Measurements from ENCODE around the gene ADCY9.
A peak's percentile ranks its signal among the peaks of the same experiment; 100 is the strongest.

Gene ADCY9

GRCh38 chr16:4109250-4109736 lies 6.9 kb downstream of the ADCY9 start:
- H2BK5ac ChIP-seq (ENCODE audit: low read depth, low read length, poor library complexity, severe bottlenecking): no peak overlapping the region
- no peak overlapping the region for H3K18ac ChIP-seq (ENCODE audit: low read depth in 1 of 2, low read length in 2 of 2)
- H2BK12ac ChIP-seq (ENCODE audit: low read length in 2 of 2): no peak overlapping the region
- H3K27ac ChIP-seq (ENCODE audit: low read length, poor library complexity, severe bottlenecking): no peak overlapping the region
- no peak overlapping the region for H3K4me3 ChIP-seq (ENCODE audit: insufficient read depth in 1 of 2, low read depth in 1 of 2, low read length in 2 of 2)
- no peak overlapping the region for H3K23ac ChIP-seq (ENCODE audit: low read length in 2 of 2)
- no peak overlapping the region for H3K4me2 ChIP-seq (ENCODE audit: low read length, poor library complexity, severe bottlenecking)
- H2BK120ac ChIP-seq (ENCODE audit: low read depth, low read length): no peak overlapping the region
- H3K14ac ChIP-seq (ENCODE audit: low read length in 2 of 2): no peak overlapping the region
- H2AFZ ChIP-seq (ENCODE audit: low read depth, low read length): no peak overlapping the region
- H2BK15ac ChIP-seq (ENCODE audit: low read depth, poor library complexity, severe bottlenecking): no peak overlapping the region
- no peaks in the 10 kb centered on the region for H3K27me3 ChIP-seq (ENCODE audit: control insufficient read depth in 1 of 2, insufficient read depth in 1 of 2, low read length in 2 of 2)
- H3K36me3 ChIP-seq (ENCODE audit: control insufficient read depth in 1 of 2, insufficient read depth in 2 of 2, low read depth in 1 of 2, low read length in 2 of 2): peaks cover 6 to 17% of the 10 kb centered on the region in 2 experiments
- H4K91ac ChIP-seq (ENCODE audit: low read length): peak overlapping the region; percentile 18
- H3K4me1 ChIP-seq (ENCODE audit: control insufficient read depth, insufficient read depth, low read depth, low read length): peaks cover 22% of the 10 kb centered on the region
- H3K79me1 ChIP-seq (replicated peaks; ENCODE audit: low read length, poor library complexity, severe bottlenecking): peaks cover 24% of the 10 kb centered on the region
- no peak overlapping the region for H3K9ac ChIP-seq (ENCODE audit: low read length)
- DNase-seq: no peak
- no peak overlapping the region for H4K8ac ChIP-seq (ENCODE audit: low read length)
- no peak overlapping the region for H3K4ac ChIP-seq (ENCODE audit: low read depth in 1 of 2, low read length in 2 of 2)
- no peak overlapping the region for H2AK5ac ChIP-seq (ENCODE audit: low read length, severe bottlenecking)
- no peaks in the 10 kb centered on the region for H3K9me3 ChIP-seq (ENCODE audit: control insufficient read depth, low read length)
- 61% methylated on average over 7 of the region's 11 CpGs for WGBS

- Histone ChIP-seq H4K91ac (ENCODE audit: low read length) (no peak overlapping the region), H2BK12ac (ENCODE audit: low read length in 2 of 2) (no peak overlapping the region), H3K4me2 (ENCODE audit: low read length, poor library complexity, severe bottlenecking) (no peak overlapping the region), H2BK120ac (ENCODE audit: low read depth, low read length) (no peak overlapping the region), H2BK15ac (ENCODE audit: low read depth, poor library complexity, severe bottlenecking) (no peak overlapping the region), H3K27ac (ENCODE audit: low read length, poor library complexity, severe bottlenecking) (no peak overlapping the region), H2AFZ (ENCODE audit: low read depth, low read length) (no peak overlapping the region), H3K27me3 (ENCODE audit: control insufficient read depth in 1 of 2, insufficient read depth in 1 of 2, low read length in 2 of 2) (no peaks in the 10 kb centered on the region), H3K23ac (ENCODE audit: low read length in 2 of 2) (no peak overlapping the region), H2AK5ac (ENCODE audit: low read length, severe bottlenecking) (no peak overlapping the region), H3K79me1 (replicated peaks; ENCODE audit: low read length, poor library complexity, severe bottlenecking) (peaks cover 26% of the 10 kb centered on the region), H2BK5ac (ENCODE audit: low read depth, low read length, poor library complexity, severe bottlenecking) (no peak overlapping the region), H3K14ac (ENCODE audit: low read length in 2 of 2) (no peak overlapping the region), H3K9me3 (ENCODE audit: control insufficient read depth, low read length) (no peaks in the 10 kb centered on the region), H3K36me3 (ENCODE audit: control insufficient read depth in 1 of 2, insufficient read depth in 2 of 2, low read depth in 1 of 2, low read length in 2 of 2) (peaks cover 0 to 17% of the 10 kb centered on the region in 2 experiments), H3K18ac (ENCODE audit: low read depth in 1 of 2, low read length in 2 of 2) (no peak overlapping the region), H3K4me3 (ENCODE audit: insufficient read depth in 1 of 2, low read depth in 1 of 2, low read length in 2 of 2) (no peak overlapping the region), H4K8ac (ENCODE audit: low read length) (no peak overlapping the region), H3K4ac (ENCODE audit: low read depth in 1 of 2, low read length in 2 of 2) (no peak overlapping the region), H3K9ac (ENCODE audit: low read length) (no peak overlapping the region), H3K4me1 (ENCODE audit: control insufficient read depth, insufficient read depth, low read depth, low read length) (peaks cover 13% of the 10 kb centered on the region)
- WGBS: 96% methylated on average over 1 of the region's 4 CpGs
- DNase-seq: no peak
Measured at GRCh38 chr16:4106516-4106915, 9.7 kb downstream of the ADCY9 start.

DNA sequence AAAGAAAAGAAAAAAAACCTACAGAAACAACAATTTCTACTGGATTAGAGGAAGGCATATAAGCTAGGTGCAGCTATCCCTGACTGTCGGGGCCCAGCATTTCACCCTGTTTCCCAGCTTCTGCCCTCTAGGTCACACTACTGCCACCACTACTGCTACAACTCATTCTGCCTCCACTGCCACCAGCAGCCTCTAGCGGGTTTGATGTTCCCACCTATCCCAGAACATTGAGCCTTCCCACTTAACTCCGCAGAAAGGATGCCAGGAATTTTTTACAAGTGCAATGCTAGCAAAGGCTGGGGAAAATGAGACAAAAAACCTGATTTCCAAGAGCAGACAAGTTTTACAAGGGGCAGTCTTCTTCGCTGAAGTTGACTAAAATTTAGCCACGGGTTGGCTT lies 10.4 kb downstream of the ADCY9 start:
- Histone ChIP-seq H4K8ac (ENCODE audit: low read length) (no peak overlapping the region), H3K18ac (ENCODE audit: low read depth in 1 of 2, low read length in 2 of 2) (no peak overlapping the region), H3K14ac (ENCODE audit: low read length in 2 of 2) (no peak overlapping the region), H3K4me2 (ENCODE audit: low read length, poor library complexity, severe bottlenecking) (no peak overlapping the region), H2BK15ac (ENCODE audit: low read depth, poor library complexity, severe bottlenecking) (peak overlapping the region; percentile 31), H2BK5ac (ENCODE audit: low read depth, low read length, poor library complexity, severe bottlenecking) (no peak overlapping the region), H3K27me3 (ENCODE audit: control insufficient read depth in 1 of 2, insufficient read depth in 1 of 2, low read length in 2 of 2) (no peaks in the 10 kb centered on the region), H2BK12ac (ENCODE audit: low read length in 2 of 2) (no peak overlapping the region), H3K9ac (ENCODE audit: low read length) (no peak overlapping the region), H3K9me3 (ENCODE audit: control insufficient read depth, low read length) (no peaks in the 10 kb centered on the region), H2AFZ (ENCODE audit: low read depth, low read length) (no peak overlapping the region), H3K4ac (ENCODE audit: low read depth in 1 of 2, low read length in 2 of 2) (no peak overlapping the region), H3K23ac (ENCODE audit: low read length in 2 of 2) (peak overlapping the region in 1 of 2 experiments; percentile 16), H3K4me1 (ENCODE audit: control insufficient read depth, insufficient read depth, low read depth, low read length) (peaks cover 12% of the 10 kb centered on the region), H3K27ac (ENCODE audit: low read length, poor library complexity, severe bottlenecking) (no peak overlapping the region), H3K36me3 (ENCODE audit: control insufficient read depth in 1 of 2, insufficient read depth in 2 of 2, low read depth in 1 of 2, low read length in 2 of 2) (peaks cover 0 to 15% of the 10 kb centered on the region in 2 experiments), H4K91ac (ENCODE audit: low read length) (no peak overlapping the region), H3K79me1 (replicated peaks; ENCODE audit: low read length, poor library complexity, severe bottlenecking) (peaks cover 25% of the 10 kb centered on the region), H2AK5ac (ENCODE audit: low read length, severe bottlenecking) (no peak overlapping the region), H3K4me3 (ENCODE audit: insufficient read depth in 1 of 2, low read depth in 1 of 2, low read length in 2 of 2) (no peak overlapping the region), H2BK120ac (ENCODE audit: low read depth, low read length) (no peak overlapping the region)
- no peak for DNase-seq
- 94% methylated on average over 5 of the region's 5 CpGs for WGBS

DNA sequence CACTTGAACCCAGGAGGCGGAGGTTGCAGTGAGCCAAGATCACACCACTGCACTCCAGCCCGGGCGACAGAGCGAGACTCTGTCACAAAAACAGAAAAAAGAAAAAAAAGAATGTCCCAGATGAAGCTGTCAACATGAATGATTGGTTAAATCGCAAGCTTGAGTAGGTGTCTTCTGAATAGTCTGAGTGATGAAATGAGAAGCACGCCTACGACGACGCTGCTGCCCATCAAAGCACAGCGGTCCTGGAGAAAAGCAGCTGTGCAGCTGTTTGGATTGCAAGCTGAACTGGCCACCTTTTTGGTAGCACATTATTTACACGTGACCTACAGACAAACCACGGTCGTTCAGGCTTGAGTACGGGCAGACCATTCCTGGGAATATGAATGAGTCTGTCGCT lies 12.5 kb downstream of the ADCY9 start:
- H3K4me1 ChIP-seq (ENCODE audit: control insufficient read depth, insufficient read depth, low read depth, low read length): no peaks in the 10 kb centered on the region
- H2BK12ac ChIP-seq (ENCODE audit: low read length in 2 of 2): no peak overlapping the region
- H2AFZ ChIP-seq (ENCODE audit: low read depth, low read length): no peak overlapping the region
- no peak overlapping the region for H3K27ac ChIP-seq (ENCODE audit: low read length, poor library complexity, severe bottlenecking)
- no peak overlapping the region for H4K8ac ChIP-seq (ENCODE audit: low read length)
- no peaks in the 10 kb centered on the region for H3K27me3 ChIP-seq (ENCODE audit: control insufficient read depth in 1 of 2, insufficient read depth in 1 of 2, low read length in 2 of 2)
- H2BK120ac ChIP-seq (ENCODE audit: low read depth, low read length): no peak overlapping the region
- H3K9me3 ChIP-seq (ENCODE audit: control insufficient read depth, low read length): no peaks in the 10 kb centered on the region
- H2AK5ac ChIP-seq (ENCODE audit: low read length, severe bottlenecking): no peak overlapping the region
- H3K4ac ChIP-seq (ENCODE audit: low read depth in 1 of 2, low read length in 2 of 2): no peak overlapping the region
- H3K18ac ChIP-seq (ENCODE audit: low read depth in 1 of 2, low read length in 2 of 2): no peak overlapping the region
- no peak overlapping the region for H4K91ac ChIP-seq (ENCODE audit: low read length)
- no peak overlapping the region for H2BK5ac ChIP-seq (ENCODE audit: low read depth, low read length, poor library complexity, severe bottlenecking)
- H3K9ac ChIP-seq (ENCODE audit: low read length): no peak overlapping the region
- WGBS: 96% methylated on average over 15 of the region's 15 CpGs
- H3K23ac ChIP-seq (ENCODE audit: low read length in 2 of 2): no peak overlapping the region
- H3K4me3 ChIP-seq (ENCODE audit: insufficient read depth in 1 of 2, low read depth in 1 of 2, low read length in 2 of 2): no peak overlapping the region
- H3K79me1 ChIP-seq (replicated peaks; ENCODE audit: low read length, poor library complexity, severe bottlenecking): peaks cover 18% of the 10 kb centered on the region
- no peak overlapping the region for H2BK15ac ChIP-seq (ENCODE audit: low read depth, poor library complexity, severe bottlenecking)
- DNase-seq: no peak
- no peak overlapping the region for H3K4me2 ChIP-seq (ENCODE audit: low read length, poor library complexity, severe bottlenecking)
- H3K14ac ChIP-seq (ENCODE audit: low read length in 2 of 2): no peak overlapping the region
- H3K36me3 ChIP-seq (ENCODE audit: control insufficient read depth in 1 of 2, insufficient read depth in 2 of 2, low read depth in 1 of 2, low read length in 2 of 2): peaks cover 0 to 11% of the 10 kb centered on the region in 2 experiments
